HG03457 (cell line): Measurements from ENCODE around the gene NPFF.

Experiments used
- ATAC-seq: cut with Tn5 transposase; IDR thresholded peaks from one replicate; pipeline ENCODE4 v1.9.1; 2021; ENCODE audit warnings: moderate number of reproducible peaks; ENCODE audit not compliant: unreplicated experiment

NPFF gene

DNA sequence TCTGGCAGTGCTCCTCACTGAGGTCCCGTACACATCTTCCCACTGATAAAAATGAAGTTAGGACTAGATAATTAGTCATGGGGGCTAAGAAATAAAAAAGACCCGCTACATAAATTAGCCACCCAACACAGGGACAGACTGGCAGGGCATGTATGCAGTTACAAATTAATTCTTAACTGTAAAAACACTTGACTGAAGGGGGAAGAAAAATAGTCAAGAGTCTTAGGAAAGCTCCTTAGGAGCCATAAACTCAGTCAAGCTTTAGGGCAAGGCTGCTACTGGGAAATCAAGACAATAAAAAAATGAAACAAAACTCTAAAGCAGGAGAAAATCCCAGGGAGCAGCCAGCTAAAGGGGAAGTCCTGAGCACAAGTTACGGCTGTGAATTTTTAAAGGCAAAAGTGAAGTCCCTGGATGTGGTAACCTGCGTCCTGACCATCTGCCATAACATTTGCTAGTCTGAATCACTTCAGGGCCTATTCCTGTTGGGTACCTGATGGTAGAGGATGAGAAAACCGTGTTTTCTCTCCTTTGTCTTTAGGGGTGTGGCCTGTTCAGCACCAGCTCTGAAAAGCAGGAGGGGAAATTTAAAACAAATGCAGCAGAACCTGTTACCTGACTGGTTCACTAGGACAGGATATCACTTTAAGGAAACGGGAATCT is 7.5 kb upstream of the NPFF start:
- no peak for ATAC-seq

DNA sequence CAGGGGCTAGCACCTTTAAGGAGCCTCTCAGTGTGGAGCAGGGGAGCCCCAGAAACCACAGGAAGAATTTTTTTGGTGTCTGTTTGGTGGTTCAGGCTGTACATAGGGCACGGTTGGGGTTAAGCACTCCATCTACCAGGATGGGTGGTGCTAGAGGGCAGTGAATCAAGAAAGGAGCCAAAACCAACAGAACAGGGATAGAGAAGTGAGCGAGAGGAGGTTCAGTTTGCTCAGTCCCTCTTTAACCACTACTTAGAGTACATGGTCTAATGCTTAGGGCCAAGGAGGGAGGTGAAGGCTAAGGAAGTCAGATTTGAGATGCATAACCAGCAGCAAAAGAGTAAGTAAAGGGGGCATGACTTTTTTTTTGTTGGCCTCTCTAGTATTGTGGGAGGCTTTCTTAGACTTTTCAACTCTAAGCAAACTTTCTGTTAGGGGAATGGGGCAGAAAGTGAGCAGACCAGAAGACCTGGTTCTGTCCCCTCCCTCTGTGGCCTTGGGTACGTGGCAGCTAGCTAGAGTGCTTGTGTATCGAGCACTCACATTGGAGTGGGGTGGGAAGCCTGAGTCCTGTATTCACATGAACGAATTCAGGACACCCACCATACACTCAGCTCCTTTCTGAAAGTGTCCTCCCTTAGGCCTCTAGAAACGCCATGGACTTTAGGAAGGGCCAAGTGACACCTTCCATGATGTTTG is 6.6 kb upstream of the NPFF start:
- ATAC-seq: no peak

GRCh38 chr12:53510181-53510812 is 3.0 kb upstream of the NPFF start:
- no peak for ATAC-seq

- peak; percentile 66 for ATAC-seq
These were observed 1.4 kb upstream of the NPFF start for GRCh38 chr12:53508534-53509170.

DNA sequence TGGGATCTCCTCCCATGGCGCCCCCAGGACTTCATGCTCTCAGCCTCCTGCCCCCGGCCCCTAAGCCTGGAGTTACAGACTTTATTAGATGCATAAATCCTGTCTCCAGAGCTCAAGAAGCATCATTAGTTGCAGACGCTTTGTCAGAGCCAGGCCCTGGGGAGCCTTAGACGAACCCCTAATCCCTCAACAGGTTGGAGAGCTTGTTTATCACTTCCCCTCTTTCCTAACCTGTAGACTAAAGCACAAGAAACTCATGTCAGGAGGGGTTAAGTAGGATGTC is 260 bp upstream of the NPFF start:
- ATAC-seq: no peak

DNA sequence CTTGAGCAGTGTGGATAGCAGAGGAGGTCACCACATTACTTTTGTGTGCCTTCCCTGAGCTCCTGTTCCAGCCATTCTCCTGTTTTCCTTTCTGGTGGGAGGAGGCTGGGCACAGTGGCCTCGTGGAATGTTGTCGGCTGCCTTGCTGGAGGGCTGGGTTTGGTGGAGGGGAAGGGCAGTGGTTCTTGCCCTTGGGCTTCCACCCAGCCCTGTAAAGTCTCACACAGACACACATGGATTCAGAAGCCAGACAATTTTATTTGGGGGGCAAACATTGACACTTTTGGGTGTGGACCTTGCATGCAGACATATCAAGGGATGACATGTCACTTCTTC is 866 bp downstream of the NPFF start:
- no peak for ATAC-seq

GRCh38 chr12:53505555-53506449 is 1.5 kb downstream of the NPFF start:
- ATAC-seq: no peak

- no peak for ATAC-seq
These were observed 2.2 kb downstream of the NPFF start for GRCh38 chr12:53505086-53505485.

DNA sequence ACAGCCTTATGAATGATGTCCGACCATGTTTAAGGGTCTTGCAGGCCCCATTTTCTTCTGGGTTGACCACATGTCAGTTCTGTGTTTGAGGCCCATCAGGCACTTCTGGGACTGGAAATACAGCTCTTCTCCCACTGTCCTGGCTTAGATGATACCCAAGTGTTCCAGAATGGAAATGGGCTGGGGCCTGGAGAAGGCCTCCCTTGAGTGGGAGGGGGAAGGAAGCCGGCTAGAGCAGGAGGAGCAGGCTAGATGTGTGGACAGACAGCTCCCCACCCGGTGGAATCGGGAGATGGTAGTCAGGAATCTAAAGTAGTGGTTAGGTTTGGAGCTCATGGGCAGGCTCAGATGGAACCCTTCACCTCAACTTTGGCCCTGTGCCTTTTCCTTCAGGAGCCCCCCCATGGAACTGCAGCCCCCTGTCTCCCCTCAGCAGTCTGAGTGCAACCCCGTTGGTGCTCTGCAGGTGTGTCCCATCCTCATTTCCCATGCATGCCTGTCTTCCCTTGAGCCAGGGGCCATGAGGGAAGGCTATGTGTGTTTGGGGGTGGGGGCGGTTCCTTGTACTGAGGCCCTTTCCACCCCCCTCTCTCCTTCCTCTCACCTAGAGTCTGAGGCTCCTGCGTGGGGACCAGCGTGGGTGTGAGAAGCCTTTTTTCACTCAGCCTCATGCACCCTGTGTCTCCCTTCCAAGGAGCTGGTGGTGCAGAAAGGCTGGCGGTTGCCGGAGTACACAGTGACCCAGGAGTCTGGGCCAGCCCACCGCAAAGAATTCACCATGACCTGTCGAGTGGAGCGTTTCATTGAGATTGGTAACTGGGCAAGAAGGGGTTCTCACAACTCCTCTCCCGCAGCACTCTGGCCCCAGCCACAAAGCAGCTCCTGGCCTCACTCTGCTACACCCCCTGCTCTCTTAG is 3.0 kb downstream of the NPFF start:
- no peak for ATAC-seq

- ATAC-seq: no peak
These were observed 4.1 kb downstream of the NPFF start for GRCh38 chr12:53502983-53503728.

- no peak for ATAC-seq
These were observed 5.0 kb downstream of the NPFF start for GRCh38 chr12:53502331-53502730.

- ATAC-seq: no peak
These were observed 5.6 kb downstream of the NPFF start for GRCh38 chr12:53501615-53502181.

DNA sequence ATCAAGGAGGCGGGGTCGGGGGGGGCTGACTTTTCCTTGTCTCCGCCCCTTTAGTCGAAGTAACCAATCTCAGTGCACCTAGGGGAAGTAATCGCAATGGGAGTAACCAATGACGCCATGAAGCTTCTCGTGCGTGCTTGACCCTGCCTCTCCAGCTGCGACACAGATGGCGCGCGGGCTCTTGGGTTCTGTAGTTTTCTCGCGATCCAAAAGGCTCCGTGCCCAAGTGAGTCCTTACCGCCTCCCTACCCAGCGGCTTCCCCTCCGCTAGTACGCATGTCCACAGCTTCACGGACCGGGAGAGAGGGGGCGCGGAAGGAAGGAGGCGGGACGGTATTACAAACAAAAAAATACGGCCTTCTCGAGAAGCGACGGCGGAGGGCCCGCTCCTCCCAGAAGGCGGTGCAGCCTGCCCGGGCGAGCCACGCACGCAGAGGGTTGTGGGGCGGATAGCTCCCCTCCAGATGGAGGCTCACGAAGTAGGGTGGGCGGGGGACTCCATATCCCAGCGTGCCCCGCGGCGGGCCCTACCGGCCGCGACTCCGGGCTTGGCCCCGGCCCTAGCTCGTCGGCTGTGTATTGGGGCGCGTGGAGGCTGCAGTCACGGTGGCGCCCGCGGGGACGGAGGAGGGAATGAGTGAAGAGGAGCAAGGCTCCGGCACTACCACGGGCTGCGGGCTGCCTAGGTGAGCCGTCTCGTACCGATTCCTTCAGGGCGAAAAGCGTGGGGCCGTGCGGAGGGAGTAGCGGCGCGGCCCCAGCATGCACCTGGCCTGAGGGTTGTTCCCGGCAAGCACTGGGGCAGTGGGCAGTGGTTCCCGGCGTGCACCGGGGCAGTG is 6.3 kb downstream of the NPFF start, which contains the start of gene TARBP2:
Gene TARBP2, plus strand, starts transcription at position 508 of the 839 bp plus-strand sequence. Its CDS starts 126 bp downstream, at position 634.
- peak; percentile 66 for ATAC-seq

DNA sequence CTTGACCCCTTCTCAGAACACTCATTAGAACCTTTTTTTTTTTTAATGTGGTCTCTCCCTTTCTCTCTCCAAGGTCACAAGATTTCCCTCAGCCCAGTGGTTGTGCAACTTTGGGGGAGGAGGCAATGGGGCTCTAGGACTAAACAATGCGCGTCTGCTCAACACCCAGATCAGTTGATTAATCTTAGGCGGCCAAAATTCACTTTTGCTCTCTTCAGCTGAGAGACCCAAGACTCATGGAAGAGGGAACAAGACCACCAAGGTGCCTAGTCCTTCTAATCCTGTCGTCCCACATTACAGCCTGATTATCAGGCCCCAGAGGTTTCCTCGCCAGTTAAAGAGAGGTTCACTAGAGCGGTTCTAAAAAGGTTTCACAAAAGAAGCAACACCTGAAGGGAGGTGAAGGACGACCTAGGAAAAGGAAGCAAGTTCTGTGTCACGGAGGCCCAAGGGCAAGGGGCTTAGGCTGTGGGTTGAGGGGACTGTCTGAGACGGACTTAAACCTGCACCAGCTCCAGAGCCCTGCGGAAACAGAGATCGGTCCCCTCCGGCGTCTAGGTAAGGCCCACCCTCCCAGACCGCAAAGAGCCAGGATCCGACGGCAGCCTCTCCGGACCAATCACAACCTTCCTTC is 7.0 kb downstream of the NPFF start:
- ATAC-seq: no peak

DNA sequence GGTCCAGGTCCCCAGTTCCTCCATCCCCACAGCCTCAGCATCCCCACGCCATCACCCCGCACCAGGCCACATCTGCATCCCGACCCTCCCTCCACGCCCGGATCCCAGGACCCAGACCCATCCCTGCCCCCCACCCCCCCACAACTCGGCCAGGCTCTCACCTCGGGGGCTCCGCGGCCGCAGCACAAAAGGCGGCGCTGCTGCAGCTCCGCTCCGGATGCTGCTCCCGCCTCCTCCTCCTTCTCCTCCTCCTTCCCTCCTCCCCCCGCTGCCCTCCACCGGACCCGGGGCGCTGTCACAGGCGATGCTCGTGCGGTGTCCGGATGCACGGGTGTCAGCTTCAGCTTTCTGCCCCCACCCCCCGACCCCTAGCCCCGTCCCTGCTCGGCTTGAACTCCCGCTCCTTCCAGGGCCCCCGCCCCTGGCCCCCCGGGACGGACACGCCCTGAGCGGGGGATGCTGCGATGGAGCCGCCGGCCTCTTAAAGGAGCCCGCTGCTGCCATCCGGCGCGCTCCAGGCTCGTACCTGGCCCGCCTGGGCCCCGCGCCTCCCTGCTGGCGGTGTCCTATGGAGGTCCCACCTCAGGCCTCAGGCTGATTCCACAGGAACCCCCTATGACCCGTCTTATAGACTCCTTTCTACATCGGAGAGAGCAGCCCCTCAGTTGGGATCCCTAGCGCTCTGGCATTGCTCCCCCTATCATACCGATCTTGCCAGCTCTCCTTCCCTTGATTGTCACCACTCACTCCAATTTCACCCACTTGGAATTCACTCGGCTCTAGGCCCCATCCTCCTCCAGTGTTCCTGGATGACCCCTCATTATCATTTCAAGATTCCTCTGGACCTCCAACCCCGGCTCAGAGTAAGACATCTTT is 7.8 kb downstream of the NPFF start, which contains the start of gene MAP3K12:
Gene MAP3K12, minus strand, starts transcription at position 193 of the 876 bp plus-strand sequence. CDS start 12,067 bp downstream, outside the sequence.
- ATAC-seq: no peak

DNA sequence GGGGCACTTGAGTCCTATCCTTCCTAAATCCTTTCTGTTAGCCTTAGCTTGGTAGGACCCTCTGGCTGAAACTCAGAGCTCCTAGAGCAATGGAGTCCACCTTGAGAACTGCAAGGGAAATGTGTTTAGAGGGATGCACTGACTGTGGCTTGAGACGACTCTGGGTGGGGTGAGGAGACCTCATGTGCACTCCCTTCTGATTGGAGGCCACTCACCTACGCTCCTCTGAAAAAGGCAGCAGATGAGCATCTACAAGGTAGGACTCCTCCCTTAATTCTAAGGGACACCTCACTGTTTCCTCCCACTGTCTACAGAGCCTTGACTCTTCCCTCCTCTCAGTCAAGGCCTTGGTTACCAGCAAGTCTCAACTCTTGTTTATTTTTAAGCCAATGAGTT is 9.1 kb downstream of the NPFF start:
- no peak for ATAC-seq
